HCT116 (cell line): Measurements from ENCODE around the gene C1QTNF12.

Source experiments
- CTCF ChIP-seq, 3 experiments: fragments of 200-600 bp in 1 of 3; sonication (generic) in 1 of 3; IDR thresholded peaks in 2 of 3; conservative IDR thresholded peaks in 1 of 3; 2 replicates each; pipeline ENCODE4 v1.5.1; 2012 to 2017; ENCODE audit warnings: low read depth in 2 of 3, low read length in 2 of 3, antibody characterized with exemption in 1 of 3, borderline replicate concordance in 1 of 3, control low read depth in 1 of 3, mild to moderate bottlenecking in 1 of 3, mixed read lengths in 1 of 3, mixed run types in 1 of 3, moderate library complexity in 1 of 3; ENCODE audit not compliant: insufficient read depth in 1 of 3
- EGR1 ChIP-seq: IDR thresholded peaks from 2 replicates; pipeline ENCODE4 v1.6.1; 2012; ENCODE audit warnings: low read depth
- EZH2 ChIP-seq: fragments of 200-600 bp; sonication (generic); IDR thresholded peaks from 2 replicates; pipeline ENCODE4 v1.6.1; 2017; ENCODE audit warnings: antibody characterized with exemption, mixed run types
- JUND ChIP-seq: IDR thresholded peaks from 2 replicates; pipeline ENCODE4 v1.6.1; 2012
- MAX ChIP-seq: IDR thresholded peaks from 2 replicates; pipeline ENCODE4 v1.6.1; 2012
- POLR2A ChIP-seq: IDR thresholded peaks from 2 replicates; pipeline ENCODE4 v1.7.0; 2011; ENCODE audit warnings: borderline replicate concordance; ENCODE audit not compliant: insufficient read depth, insufficient read length; ENCODE audit errors: extremely low read depth
- POLR2AphosphoS5 ChIP-seq: IDR thresholded peaks from 2 replicates; pipeline ENCODE4 v1.6.1; 2011; ENCODE audit warnings: mild to moderate bottlenecking, low read depth, low read length, moderate library complexity
- RAD21 ChIP-seq: IDR thresholded peaks from 2 replicates; pipeline ENCODE4 v1.6.1; 2012; ENCODE audit warnings: low read depth, mild to moderate bottlenecking
- SP1 ChIP-seq: IDR thresholded peaks from 2 replicates; pipeline ENCODE4 v1.6.1; 2012; ENCODE audit warnings: low read depth
- YY1 ChIP-seq: IDR thresholded peaks from 2 replicates; pipeline ENCODE4 v1.6.1; 2011; ENCODE audit warnings: low read length, low read depth, moderate library complexity, mild to moderate bottlenecking; ENCODE audit not compliant: insufficient replicate concordance; ENCODE audit errors: extremely low read depth
- ZFX ChIP-seq: fragments of 450-650 bp; IDR thresholded peaks from 2 replicates; pipeline ENCODE4 v1.6.1; 2017
- ZNF274 ChIP-seq: fragments of 200-500 bp; sonication (Bioruptor generic); IDR thresholded peaks from 2 replicates; pipeline ENCODE4 v1.6.1; 2014; ENCODE audit warnings: mild to moderate bottlenecking, low read depth, low read length, inconsistent platforms

GRCh38 chr1:1264868-1265272, 18.3 kb upstream of the C1QTNF12 start:
- peak in 2 of 3 experiments; percentile 38 to 53; a peak in 3 of 6 replicates for TF ChIP-seq CTCF (IDR thresholded peaks at IDR 0.05 in 2 of 3, conservative IDR thresholded peaks at IDR 0.05 in 1 of 3; ENCODE audit: borderline replicate concordance in 1 of 3, insufficient read depth in 1 of 3, low read depth in 2 of 3, low read length in 2 of 3)
- TF ChIP-seq POLR2A = no peak
- TF ChIP-seq EZH2 = no peak
- no peak for TF ChIP-seq YY1
- no peak for TF ChIP-seq JUND
- TF ChIP-seq MAX = no peak
- no peak for TF ChIP-seq SP1
- no peak for TF ChIP-seq ZNF274
- no peak for TF ChIP-seq RAD21
- TF ChIP-seq POLR2AphosphoS5 = no peak
- TF ChIP-seq EGR1 = no peak
- TF ChIP-seq ZFX = no peak
